ENCODE measurements around the gene FES.
"Not testable (repeated sequence)": the region's sequence is repeated elsewhere in the genome, so short reads cannot be mapped to it uniquely, and the experiment has no call there.

Gene FES

GRCh38 chr15:90870354-90871138 lies 13.8 kb upstream of the FES start:
- in situ Hi-C loops (cut with MboI; ENCODE audit: low pct_unique_long_range_greater_than_20kb, low sequenced_read_pairs, unreplicated experiment) = no loop called here
- no peak for TF ChIP-seq CTCF (IDR thresholded peaks at IDR 0.05; ENCODE audit: extremely low read depth, insufficient read depth, missing control alignments)
- peak; percentile 47 for DNase-seq (ENCODE audit: low spot score)

GRCh38 chr15:90871139-90871715 lies 13.1 kb upstream of the FES start:
- no peak for TF ChIP-seq CTCF (IDR thresholded peaks at IDR 0.05; ENCODE audit: extremely low read depth, insufficient read depth, missing control alignments)
- peak; percentile 65 for DNase-seq (ENCODE audit: low spot score)
- in situ Hi-C loops (cut with MboI; ENCODE audit: low pct_unique_long_range_greater_than_20kb, low sequenced_read_pairs, unreplicated experiment) = no loop called here

- in situ Hi-C loops (cut with MboI; ENCODE audit: low pct_unique_long_range_greater_than_20kb, low sequenced_read_pairs, unreplicated experiment) = no loop called here
- no peak for TF ChIP-seq CTCF (IDR thresholded peaks at IDR 0.05; ENCODE audit: extremely low read depth, insufficient read depth, missing control alignments)
- DNase-seq (ENCODE audit: low spot score) = peak; percentile 65
These were observed 12.4 kb upstream of the FES start for GRCh38 chr15:90871716-90872485.

GRCh38 chr15:90872486-90873184 lies 11.7 kb upstream of the FES start:
- TF ChIP-seq CTCF (IDR thresholded peaks at IDR 0.05; ENCODE audit: extremely low read depth, insufficient read depth, missing control alignments) = no peak
- DNase-seq (ENCODE audit: low spot score) = peak; percentile 72
- in situ Hi-C loops (cut with MboI; ENCODE audit: low pct_unique_long_range_greater_than_20kb, low sequenced_read_pairs, unreplicated experiment) = no loop called here

- in situ Hi-C loops (cut with MboI; ENCODE audit: low pct_unique_long_range_greater_than_20kb, low sequenced_read_pairs, unreplicated experiment) = no loop called here
- no peak for TF ChIP-seq CTCF (IDR thresholded peaks at IDR 0.05; ENCODE audit: extremely low read depth, insufficient read depth, missing control alignments)
- DNase-seq (ENCODE audit: low spot score) = no peak
These were observed 10.8 kb upstream of the FES start for GRCh38 chr15:90873488-90873997.

- in situ Hi-C loops (cut with MboI; ENCODE audit: low pct_unique_long_range_greater_than_20kb, low sequenced_read_pairs, unreplicated experiment) = no loop called here
- no peak for DNase-seq (ENCODE audit: low spot score)
- no peak for TF ChIP-seq CTCF (IDR thresholded peaks at IDR 0.05; ENCODE audit: extremely low read depth, insufficient read depth, missing control alignments)
These were observed 10.2 kb upstream of the FES start for GRCh38 chr15:90873998-90874605.

- DNase-seq (ENCODE audit: low spot score) = not testable (repeated sequence)
- in situ Hi-C loops (cut with MboI; ENCODE audit: low pct_unique_long_range_greater_than_20kb, low sequenced_read_pairs, unreplicated experiment) = loop anchor here (25.0 kb wide), 1 partner anchor 563 kb away; no protein-coding TSS in a partner anchor
These were observed 9.3 kb upstream of the FES start for GRCh38 chr15:90874986-90875385.

Measured in GM13977 (cell line).